OCI-LY1 (cell line): ENCODE measurements around the gene SELENBP1.

Experiments used
- H2AFZ ChIP-seq: fragments of 200-600 bp; sonication (generic), shearing (Covaris generic); 2 replicates; pipeline ENCODE4 v1.6.0; 2014; ENCODE audit warnings: antibody characterized with exemption, mild to moderate bottlenecking, low read length
- H3F3A ChIP-seq: fragments of 200-600 bp; sonication (generic), shearing (Covaris generic); 2 replicates; pipeline ENCODE4 v1.6.0; 2014; ENCODE audit warnings: mild to moderate bottlenecking, antibody characterized with exemption, low read length, moderate library complexity; ENCODE audit not compliant: insufficient read depth
- H3K27ac ChIP-seq: fragments of 200-600 bp; sonication (generic); 2 replicates; pipeline ENCODE4 v1.5.1; 2014; ENCODE audit warnings: low read length, mixed run types, mild to moderate bottlenecking, low read depth; ENCODE audit not compliant: poor library complexity, severe bottlenecking
- H3K27me3 ChIP-seq: fragments of 200-600 bp; sonication (generic); 2 replicates; pipeline ENCODE4 v1.6.0; 2014; ENCODE audit warnings: antibody characterized with exemption, mild to moderate bottlenecking, low read length, moderate library complexity; ENCODE audit not compliant: insufficient read depth
- H3K36me3 ChIP-seq: fragments of 200-600 bp; sonication (generic); 2 replicates; pipeline ENCODE4 v1.6.1; 2014; ENCODE audit warnings: mild to moderate bottlenecking, antibody characterized with exemption, low read length, moderate library complexity, mixed read lengths; ENCODE audit not compliant: insufficient read depth
- H3K4me1 ChIP-seq: fragments of 200-600 bp; sonication (generic); 2 replicates; pipeline ENCODE4 v1.5.1; 2014; ENCODE audit warnings: mild to moderate bottlenecking, low read length, moderate library complexity; ENCODE audit not compliant: insufficient read depth, severe bottlenecking
- H3K4me2 ChIP-seq: fragments of 200-600 bp; sonication (generic), shearing (Covaris generic); 2 replicates; pipeline ENCODE4 v1.6.1; 2014; ENCODE audit warnings: low read length
- H3K4me3 ChIP-seq: fragments of 200-600 bp; sonication (generic); 2 replicates; pipeline ENCODE4 v1.5.1; 2014; ENCODE audit warnings: low read length, low read depth, mild to moderate bottlenecking, mixed read lengths; ENCODE audit not compliant: poor library complexity, severe bottlenecking
- H3K79me2 ChIP-seq: fragments of 200-600 bp; shearing (Covaris generic); 2 replicates; pipeline ENCODE4 v1.6.1; 2016; ENCODE audit warnings: mixed run types, low read length, mixed read lengths; ENCODE audit not compliant: insufficient read depth
- H3K9ac ChIP-seq: fragments of 200-600 bp; sonication (generic), shearing (Covaris generic); 2 replicates; pipeline ENCODE4 v1.6.1; 2014; ENCODE audit warnings: mild to moderate bottlenecking, low read length, mixed read lengths
- H3K9me2 ChIP-seq: fragments of 200-600 bp; sonication (generic), shearing (Covaris generic); 2 replicates; pipeline ENCODE4 v1.6.1; 2014; ENCODE audit warnings: low read depth, mild to moderate bottlenecking, low read length, mixed read lengths
- H3K9me3 ChIP-seq: fragments of 200-600 bp; shearing (Covaris generic); 2 replicates; pipeline ENCODE4 v1.6.1; 2014; ENCODE audit warnings: low read length, mixed read lengths
- H4K20me1 ChIP-seq: fragments of 200-600 bp; sonication (generic), shearing (Covaris generic); 2 replicates; pipeline ENCODE4 v1.6.0; 2016; ENCODE audit warnings: mild to moderate bottlenecking, low read length; ENCODE audit not compliant: insufficient read depth
- CTCF ChIP-seq: fragments of 200-600 bp; sonication (generic), shearing (Covaris generic); IDR thresholded peaks from 2 replicates; pipeline ENCODE4 v1.5.1; 2017; ENCODE audit warnings: mild to moderate bottlenecking, antibody characterized with exemption, low read length, moderate library complexity, mixed read lengths
- EZH2 ChIP-seq: fragments of 200-600 bp; sonication (generic), shearing (Covaris generic); IDR thresholded peaks from 2 replicates; pipeline ENCODE4 v1.8.0; 2017; ENCODE audit warnings: borderline replicate concordance, mixed run types, mild to moderate bottlenecking, antibody characterized with exemption, low read length, moderate library complexity, mixed read lengths

SELENBP1 gene

GRCh38 chr1:151372058-151372934 is at the start of gene SELENBP1:
SELENBP1 (minus strand) TSS chr1:151372705; CDS start chr1:151372641, 64 bp downstream.
- H3K4me1 ChIP-seq, result no peaks in the 10 kb centered on the region

GRCh38 chr1:151419819-151420218 is 47.3 kb upstream of the SELENBP1 start:
- H3K27me3 ChIP-seq, result no peaks in the 10 kb centered on the region
- no peak overlapping the region for H3K4me3 ChIP-seq
- H3K9ac ChIP-seq, result no peak overlapping the region
- H3K79me2 ChIP-seq, result no peaks in the 10 kb centered on the region
- H3K4me2 ChIP-seq, result no peak overlapping the region
- H3K9me2 ChIP-seq, result no peaks in the 10 kb centered on the region
- peaks cover 79% of the 10 kb centered on the region for H3K36me3 ChIP-seq
- H3K27ac ChIP-seq, result no peak overlapping the region
- no peaks in the 10 kb centered on the region for H3F3A ChIP-seq
- H3K4me1 ChIP-seq, result no peaks in the 10 kb centered on the region
- no peaks in the 10 kb centered on the region for H3K9me3 ChIP-seq
- no peaks in the 10 kb centered on the region for H4K20me1 ChIP-seq
- H2AFZ ChIP-seq, result no peak overlapping the region
- no peak for TF ChIP-seq CTCF
- TF ChIP-seq EZH2, result no peak

More at GRCh38 chr1:151372058-151372934, at the start of gene SELENBP1:
- no peak within 1 kb of the TSS for H3K4me2 ChIP-seq
- no peaks in the 10 kb centered on the region for H3F3A ChIP-seq
- H2AFZ ChIP-seq, result no peak within 1 kb of the TSS
- H3K9me3 ChIP-seq, result no peaks in the 10 kb centered on the region
- H3K36me3 ChIP-seq, result no peaks in the 10 kb centered on the region
- H4K20me1 ChIP-seq, result no peaks in the 10 kb centered on the region
- H3K9me2 ChIP-seq, result no peaks in the 10 kb centered on the region
- no peak within 1 kb of the TSS for H3K27ac ChIP-seq
- H3K79me2 ChIP-seq, result no peaks in the 10 kb centered on the region
- no peak within 1 kb of the TSS for H3K4me3 ChIP-seq
- TF ChIP-seq CTCF (no peak), EZH2 (no peak)
- no peak within 1 kb of the TSS for H3K9ac ChIP-seq
- H3K27me3 ChIP-seq, result no peaks in the 10 kb centered on the region

- TF ChIP-seq EZH2, result no peak
- TF ChIP-seq CTCF, result no peak
- Histone ChIP-seq H3K36me3 (peaks cover 71% of the 10 kb centered on the region), H3F3A (no peaks in the 10 kb centered on the region), H3K4me2 (no peak overlapping the region), H3K27me3 (no peaks in the 10 kb centered on the region), H3K4me3 (no peak overlapping the region), H3K4me1 (no peaks in the 10 kb centered on the region), H3K27ac (no peak overlapping the region), H3K9me3 (no peaks in the 10 kb centered on the region), H3K9ac (no peak overlapping the region), H3K9me2 (no peaks in the 10 kb centered on the region), H2AFZ (no peak overlapping the region), H3K79me2 (no peaks in the 10 kb centered on the region), H4K20me1 (no peaks in the 10 kb centered on the region)
Measured at GRCh38 chr1:151418081-151418480, 45.6 kb upstream of the SELENBP1 start.
